GM19238 (cell line): ENCODE data around the gene RTP3.

Experiments
- DNase-seq: peaks from one replicate; pipeline ENCODE4 v3.0.0; 2011; ENCODE audit warnings: low spot score; ENCODE audit not compliant: insufficient read length

RTP3 gene

DNA sequence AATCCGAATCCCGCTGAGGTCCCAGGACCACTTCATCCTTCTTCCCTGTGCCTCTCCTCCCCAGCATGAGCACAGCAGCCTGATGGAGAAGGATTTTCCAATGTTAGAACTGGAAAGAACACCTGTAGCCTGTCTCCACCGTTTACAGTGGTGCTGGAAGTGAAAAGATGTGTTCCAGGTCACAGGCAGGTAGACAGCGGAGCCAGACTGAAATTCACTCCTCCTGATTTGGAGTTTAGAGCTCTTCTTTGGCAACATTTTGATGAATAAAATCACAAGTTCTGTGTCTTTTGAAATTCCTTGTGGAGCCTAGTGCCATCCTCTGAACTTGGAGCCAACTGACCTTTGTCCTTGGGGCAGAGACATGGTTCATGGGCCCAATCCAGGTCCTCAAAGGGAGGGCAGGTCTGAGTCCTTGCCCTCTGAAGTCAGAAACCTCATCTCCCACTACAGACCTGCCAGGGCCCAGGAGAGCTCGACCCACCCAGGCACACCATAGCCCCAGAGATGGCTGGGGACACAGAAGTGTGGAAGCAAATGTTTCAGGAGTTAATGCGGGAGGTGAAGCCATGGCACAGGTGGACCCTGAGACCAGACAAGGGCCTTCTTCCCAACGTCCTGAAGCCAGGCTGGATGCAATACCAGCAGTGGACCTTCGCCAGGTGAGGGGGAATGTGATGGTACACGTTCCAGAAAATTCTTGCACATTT is at the start of gene RTP3:
TSS of gene RTP3 (plus strand) at position 421 of the 710 bp plus-strand sequence. CDS start at position 508, 87 bp downstream.
- DNase-seq = no peak

DNA sequence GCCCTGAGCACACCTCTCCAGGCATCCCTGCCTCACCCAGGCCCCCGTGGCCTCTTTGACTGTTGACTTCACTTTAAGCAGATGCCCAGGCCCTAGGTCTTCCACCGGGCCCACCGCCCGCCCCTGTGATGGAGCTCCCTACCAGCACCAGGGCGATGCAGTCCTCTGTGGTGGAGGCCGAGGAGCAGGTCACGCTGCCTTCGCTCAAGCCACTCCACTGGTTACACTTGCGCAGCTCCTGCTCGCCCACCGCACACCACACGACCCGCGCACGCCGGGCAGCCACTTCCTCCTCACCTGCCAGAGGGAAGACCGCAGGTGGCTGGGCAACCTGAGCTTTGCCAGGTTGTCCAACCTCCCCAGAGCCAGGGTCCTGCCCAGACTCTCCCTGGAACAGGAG is 49.1 kb upstream of the RTP3 start:
- DNase-seq = no peak

DNA sequence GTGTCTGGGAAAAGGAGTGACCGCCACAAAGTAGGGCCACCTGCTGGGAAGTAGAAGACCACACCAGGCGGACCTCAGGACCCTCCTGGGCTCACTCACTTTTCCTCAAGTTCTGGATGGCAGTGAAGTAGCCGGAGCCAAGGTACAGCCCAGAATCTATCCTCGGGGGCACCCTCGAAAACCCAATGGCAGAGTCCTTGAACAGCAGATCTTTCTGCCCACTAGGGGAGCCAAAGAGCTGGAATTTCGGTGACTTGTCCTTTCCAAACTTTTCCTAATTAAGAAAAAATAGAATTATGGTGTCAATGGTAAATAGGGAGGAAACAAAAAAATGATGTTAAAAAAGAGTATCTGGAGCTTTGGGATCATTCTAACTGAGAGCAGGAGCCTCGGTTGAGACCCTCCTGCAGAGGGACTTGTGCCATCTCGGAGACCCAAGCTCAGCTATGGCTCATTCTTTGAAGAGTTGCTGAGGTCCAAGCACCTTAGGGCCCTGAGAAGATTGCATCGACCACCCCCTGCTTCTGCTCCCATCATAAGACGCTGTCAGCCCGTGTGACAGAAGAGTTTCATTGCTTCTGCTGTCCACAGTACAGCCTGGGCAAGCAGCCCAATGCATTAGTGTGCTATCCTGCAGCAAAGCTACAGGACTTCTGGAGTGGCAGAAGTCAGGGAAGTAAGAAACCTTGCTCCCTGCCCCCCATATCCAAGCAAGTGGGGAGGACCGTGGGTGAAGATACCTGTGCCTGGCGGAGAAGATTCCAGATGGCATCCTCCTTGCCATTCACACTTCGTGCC is 47.8 kb upstream of the RTP3 start:
- DNase-seq = no peak

DNA sequence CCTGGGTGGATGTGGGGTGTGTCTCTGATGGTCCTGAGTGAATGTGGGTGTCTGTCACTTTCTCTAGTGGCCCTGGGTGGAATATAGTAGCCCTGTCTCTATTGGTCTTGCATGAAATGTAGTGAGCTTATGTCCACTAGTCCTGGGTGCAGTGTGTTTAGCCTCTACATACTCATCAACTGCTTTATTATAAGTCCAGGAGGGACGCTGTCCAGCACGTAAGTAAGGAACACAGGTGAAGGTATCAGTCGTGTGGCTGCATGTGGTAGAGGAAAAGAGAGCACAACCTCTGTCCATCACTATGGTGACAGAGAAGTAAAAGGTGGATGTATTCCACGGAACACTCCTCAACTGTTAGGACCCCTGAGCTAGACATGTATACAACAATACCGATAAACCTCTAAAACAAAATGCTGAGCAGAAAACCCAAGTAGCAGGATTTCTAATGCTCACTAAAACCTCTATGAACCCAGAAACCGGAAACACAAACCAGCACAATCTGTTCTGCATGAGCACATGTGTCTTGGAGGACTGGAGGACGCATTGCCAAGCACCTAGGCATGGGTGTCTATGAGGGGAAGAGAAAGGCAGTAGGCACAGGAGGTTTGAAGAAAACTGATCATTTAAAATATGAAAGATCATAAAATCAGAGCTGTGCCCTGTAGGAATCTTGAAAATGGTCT is 44.1 kb upstream of the RTP3 start:
- DNase-seq = no peak

DNA sequence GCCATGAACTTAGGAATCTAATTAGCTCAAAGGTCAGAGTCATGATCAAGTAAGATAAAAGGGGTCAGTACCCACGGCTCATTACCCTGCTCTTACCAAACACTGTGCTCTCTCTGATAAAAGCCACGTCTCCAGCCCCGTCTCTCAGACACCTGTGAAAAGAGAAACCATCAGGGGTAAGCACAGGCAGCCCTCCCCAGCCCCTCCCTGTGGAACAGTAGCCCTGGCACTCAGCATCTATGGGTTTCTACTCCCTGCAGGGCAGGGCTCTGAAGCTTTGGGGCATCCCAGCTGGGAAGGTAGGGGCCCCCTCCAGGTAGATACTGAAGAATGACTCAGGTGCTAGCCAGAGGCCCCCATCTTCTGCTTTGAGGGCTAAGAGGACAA is 43.6 kb upstream of the RTP3 start:
- no peak for DNase-seq

DNA sequence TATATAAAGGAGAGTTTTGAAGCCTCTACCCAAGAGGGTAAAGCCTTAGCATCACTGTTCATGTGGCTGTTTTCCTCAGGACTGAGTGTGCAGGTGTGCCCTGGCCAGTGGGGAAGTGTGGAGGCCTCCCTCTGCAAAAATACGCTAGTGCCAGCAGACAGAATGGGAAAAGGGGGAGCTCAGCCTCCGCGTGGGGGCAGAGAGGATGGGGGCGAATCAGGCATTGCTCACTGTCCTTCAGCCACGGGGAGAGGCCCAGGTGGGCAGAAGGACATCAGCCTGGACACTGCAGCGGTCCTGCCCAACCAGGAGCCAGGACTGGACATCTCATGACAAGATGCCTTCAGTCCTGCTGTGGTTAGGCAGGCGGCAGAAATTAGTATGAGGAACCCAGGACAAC is 43.2 kb upstream of the RTP3 start:
- no peak for DNase-seq

DNA sequence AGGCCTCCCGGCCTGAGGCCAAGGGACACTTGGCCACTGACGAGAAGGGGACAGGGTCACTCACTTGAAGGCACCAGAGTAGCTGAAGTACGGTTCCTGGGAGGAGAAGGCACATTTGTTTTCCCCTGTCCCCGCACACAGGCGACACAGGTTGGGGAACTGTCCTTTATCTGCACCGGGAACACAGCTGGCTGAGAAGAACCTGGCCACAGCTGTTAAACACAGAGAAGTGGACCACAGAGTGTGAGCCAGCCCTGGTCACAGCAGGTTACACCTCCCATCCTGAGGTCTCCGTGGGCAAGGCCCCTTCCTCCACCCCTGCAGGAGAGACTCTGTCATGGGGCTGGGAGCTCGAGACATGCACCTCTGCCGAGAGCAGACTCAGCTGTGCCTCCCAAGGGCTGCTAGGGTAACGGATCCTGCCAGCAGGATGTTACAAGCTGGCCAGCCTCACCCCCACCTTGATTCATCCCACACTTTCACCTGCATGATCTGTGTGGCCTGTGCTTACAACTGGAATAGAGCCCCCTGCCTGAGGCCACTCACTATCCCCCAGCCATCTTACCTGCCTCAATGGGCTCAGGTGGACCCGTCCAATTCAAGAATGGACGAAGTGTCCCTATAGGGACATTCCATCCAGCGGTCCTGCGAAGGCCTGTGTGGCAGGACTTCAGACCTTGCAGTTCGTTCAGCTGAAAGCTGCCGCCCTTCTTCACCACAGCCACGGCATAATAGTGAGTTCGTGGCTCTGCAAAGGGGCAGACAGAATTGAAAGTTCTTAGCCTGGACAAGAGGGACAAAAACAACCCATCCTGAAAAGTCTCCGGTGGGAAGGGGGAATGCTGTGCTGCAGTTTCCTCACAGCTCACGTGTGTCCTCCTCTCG is 42.3 kb upstream of the RTP3 start:
- no peak for DNase-seq

DNA sequence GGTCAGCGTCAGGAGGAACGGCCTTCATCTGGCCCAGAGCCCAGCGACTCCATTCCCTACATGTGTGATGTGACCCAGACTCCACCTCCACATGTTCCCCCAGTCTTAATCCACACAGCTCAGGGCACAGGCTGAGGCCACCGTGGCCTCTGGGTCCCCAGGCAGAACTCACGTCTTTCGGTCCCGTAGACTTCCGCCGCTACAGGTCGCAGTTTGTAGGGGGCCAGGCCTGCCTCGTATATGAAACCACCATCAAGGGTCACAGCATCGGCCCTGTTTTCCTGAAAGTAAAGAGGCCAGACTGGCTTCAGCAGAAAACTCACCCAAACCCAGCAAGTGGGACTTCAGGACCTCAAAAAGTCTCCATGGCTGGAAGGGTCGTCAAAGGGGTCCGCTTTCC is 41.7 kb upstream of the RTP3 start:
- DNase-seq = no peak

DNA sequence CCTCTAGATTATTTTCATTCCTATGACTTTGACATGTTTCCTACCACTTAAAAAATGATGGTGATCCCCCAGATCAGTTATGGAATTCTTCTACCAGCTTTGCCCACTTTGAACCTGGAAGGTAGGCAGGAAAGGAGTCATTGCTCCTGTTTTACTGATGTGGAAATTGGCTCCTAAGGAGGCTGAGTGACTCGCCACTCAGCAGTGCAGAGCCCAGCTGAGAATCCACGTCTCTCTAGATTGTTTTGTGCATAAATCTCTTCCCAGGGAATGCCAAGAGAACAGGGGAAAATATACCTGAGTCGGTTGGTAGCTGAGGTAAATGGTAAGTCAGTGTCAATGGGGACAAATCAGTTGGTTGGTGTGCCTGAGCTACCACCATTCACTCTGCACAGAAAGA is 37.7 kb upstream of the RTP3 start:
- no peak for DNase-seq

DNA sequence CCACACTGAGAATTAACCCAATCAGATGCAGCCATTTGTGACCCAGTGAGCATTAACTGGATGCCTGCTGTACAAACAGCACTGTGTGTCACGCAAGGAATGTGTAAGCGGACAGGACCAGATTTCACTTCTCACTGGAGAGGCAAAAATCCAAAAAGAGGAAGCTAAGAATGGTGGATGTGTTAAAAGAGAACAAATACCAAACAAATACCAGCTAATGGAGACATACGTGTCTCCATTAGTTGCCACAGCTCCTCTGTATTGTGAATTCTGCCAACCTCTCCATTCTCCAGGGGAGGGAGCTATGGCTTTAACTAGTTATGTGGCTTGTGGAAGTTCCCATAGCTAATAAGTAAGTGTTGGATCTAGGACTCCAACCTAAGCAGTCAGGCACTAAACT is 35.7 kb upstream of the RTP3 start:
- no peak for DNase-seq

DNA sequence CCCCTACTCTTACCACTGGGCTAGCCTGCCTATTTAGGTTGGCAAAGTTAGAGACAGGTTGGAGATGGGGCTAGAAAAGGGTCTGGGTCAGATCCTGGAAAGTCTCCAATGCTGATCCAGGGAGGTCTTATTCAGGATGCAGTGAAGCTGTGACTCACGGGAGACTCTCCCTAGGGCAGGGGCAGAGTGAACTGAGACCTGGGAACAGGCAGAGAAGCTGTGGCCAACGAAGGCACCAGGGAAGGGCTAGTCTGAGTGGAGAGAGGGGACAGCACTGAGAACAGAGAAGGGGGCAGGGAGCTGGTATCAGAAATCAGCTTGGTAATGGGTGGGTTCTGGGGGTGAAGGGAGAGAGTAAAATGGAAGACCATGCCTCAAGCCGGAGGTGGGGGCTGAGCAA is 35.3 kb upstream of the RTP3 start:
- DNase-seq = no peak

DNA sequence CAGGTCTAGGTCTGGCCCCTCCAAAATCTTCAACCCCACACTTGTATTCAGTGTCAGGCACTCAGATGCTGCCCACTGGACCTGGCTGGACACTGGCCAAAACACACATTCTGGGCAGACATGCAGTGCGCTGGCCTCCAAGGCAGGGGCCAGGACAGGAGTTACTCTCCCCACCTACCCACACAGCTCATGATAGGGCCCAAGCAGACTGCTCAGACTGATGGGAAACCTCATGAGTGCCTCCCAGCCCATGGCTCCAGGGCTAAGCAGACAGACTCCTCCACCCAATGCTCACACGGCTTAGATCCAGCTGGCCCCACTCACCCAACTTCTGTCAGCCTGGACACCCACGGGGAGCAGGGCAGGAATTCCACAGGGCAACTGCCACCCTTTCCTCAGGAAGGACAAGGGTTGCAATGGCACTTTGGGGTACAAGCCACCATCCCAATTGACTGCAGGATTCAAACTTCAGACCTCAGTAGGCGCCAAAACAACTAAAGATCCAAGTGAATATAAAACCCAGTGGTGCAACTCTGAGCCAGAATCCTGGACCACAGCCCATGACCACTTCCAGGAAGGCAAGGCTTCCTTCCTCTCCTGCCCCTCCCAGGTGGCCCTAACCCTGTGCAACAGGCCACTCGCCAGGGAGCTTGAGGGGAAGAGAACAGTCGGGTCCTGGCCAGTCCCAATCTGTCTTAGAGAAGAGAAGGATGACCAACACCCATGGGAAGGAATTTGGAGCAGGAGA is 34.5 kb upstream of the RTP3 start:
- no peak for DNase-seq

DNA sequence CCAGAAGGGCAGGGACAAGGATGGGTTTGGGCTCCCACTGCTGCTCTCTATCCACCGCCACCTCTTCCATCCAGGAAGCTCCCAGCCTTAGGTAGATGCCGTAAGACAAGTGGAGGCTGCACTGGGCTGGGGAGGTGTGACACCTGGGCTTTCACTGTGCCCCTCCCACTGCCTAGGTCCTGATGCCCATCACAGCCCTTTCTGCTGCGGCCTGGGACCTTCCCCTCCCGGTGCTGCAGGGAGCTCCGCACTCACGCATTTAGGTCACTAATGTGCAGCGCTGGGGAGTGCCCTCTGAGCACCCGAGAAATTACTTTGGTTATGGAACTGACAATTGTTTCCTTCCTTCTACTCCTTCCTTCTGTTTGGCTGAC is 33.9 kb upstream of the RTP3 start:
- DNase-seq = no peak

DNA sequence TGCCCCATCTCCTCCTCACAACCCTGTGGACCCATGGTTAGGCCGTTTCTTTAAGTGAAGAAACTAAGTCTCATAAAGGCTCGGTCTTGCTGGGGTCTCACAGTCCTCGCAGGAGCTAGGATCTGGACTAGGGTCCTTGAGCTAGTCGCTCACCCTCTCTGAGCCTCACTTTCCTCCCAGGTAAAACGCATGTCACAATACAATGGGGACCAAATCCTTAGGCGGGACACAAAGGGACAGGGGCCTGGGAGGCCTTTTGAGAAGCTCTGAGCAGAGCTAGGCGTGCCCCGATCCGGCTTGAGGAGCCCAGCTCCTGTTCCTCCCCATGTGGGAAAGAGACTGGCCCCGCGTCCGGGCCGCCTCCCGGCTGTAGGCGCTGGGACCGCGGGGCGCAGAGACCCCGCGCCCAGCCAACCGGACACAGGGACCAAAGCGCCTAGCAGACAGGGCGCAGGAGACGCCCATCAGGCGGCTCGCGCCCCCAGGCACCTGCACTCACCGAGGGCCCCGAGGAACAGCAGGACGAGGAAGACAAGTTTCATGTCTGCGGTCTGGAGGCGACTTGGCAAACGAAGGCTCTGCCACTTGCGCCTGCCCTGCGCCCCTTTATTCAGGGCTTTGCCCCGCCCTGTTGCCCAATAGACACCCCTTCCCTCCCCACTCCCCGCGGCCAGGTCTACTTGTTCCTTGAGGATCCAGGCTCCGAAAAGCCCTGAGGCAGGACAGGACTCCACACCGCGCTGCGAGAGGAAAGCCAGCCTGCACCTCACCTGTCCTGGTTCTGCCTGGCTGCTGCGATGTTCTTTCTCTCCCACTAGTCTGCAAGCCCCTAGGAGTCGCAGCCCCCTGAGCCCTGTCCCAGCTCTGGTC is 33.2 kb upstream of the RTP3 start, which contains the start of gene LTF:
TSS of gene LTF (minus strand) at position 580 of the 870 bp plus-strand sequence. CDS start at position 542, 38 bp downstream.
- no peak for DNase-seq

DNA sequence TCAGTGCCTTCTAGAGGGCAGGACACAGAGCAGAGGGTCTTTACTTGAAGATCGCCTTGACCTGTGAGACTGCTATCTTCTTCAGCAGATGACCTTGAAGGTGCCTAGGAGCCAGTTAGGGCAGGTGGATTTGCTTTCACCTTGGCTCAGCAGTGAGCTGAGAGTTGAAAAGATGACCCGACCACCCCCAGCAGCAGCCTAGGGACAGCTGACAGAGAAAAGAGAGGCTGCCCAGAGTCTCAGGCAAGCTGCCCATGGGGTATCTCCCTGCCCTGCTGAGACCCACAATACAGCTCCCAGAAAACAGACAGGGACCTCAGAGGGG is 32.6 kb upstream of the RTP3 start:
- no peak for DNase-seq

DNA sequence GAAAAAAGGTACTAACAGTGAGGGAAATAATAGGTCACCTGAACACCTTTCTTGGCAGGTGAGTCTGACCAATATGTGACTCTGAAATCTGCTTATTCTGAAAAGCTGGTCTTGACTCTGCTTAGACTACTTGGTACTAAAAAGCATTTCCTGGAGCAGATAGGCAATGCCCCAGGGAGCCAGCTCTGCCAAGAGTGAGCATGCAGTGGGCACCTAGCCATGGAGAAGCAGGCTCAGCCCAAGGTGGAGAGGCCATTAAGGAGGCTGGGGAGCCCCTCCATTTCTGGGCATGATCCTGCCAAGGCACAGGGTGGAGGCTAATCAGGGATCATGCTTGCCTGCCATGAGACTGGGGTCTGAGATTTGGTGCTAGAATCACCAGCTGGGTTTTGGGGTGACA is 31.5 kb upstream of the RTP3 start:
- DNase-seq = no peak

DNA sequence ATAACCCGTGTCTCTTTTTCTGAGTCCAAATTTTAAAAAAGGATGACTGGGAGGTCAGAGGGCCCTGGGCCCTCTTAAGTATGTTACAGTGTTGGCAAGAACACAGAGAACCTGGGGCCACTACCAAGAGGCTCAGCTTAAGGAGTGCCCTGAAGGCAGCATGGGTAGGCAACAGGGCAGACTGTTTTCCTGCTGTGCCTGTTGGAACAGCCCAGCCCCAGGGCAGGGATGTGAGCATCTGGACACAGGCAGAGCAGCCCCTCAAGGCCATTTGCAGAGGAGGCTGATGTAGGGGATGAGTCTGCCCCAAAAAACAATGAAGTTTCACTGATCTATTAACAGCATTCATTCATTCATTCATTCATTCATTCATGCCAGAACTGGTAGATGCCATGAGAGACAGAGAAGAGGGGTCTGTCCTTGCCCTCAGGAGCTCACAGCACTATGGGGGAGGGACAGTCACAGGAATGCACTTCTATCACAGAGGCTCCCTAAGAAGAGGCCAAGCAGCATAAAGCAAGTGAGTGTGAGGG is 30.8 kb upstream of the RTP3 start:
- DNase-seq = no peak

DNA sequence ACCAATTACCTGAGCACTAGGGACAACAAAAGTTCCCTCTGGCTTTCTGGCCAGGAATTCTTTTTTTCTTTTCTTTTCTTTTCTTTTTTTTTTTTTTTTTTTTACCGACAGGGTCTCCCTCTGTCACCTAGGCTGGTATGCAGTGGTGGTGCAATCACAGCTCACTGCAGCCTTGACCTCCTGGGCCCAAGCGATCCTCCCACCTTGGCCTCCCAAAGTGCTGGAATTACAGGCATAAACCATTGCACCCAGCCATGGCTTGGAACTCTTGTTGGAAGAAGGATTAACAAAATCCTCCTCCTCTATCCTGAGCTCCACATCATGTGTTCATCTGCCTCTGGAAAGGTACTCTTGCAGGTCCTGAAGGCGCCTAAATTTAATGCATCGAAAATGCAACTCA is 30.2 kb upstream of the RTP3 start:
- DNase-seq = no peak

DNA sequence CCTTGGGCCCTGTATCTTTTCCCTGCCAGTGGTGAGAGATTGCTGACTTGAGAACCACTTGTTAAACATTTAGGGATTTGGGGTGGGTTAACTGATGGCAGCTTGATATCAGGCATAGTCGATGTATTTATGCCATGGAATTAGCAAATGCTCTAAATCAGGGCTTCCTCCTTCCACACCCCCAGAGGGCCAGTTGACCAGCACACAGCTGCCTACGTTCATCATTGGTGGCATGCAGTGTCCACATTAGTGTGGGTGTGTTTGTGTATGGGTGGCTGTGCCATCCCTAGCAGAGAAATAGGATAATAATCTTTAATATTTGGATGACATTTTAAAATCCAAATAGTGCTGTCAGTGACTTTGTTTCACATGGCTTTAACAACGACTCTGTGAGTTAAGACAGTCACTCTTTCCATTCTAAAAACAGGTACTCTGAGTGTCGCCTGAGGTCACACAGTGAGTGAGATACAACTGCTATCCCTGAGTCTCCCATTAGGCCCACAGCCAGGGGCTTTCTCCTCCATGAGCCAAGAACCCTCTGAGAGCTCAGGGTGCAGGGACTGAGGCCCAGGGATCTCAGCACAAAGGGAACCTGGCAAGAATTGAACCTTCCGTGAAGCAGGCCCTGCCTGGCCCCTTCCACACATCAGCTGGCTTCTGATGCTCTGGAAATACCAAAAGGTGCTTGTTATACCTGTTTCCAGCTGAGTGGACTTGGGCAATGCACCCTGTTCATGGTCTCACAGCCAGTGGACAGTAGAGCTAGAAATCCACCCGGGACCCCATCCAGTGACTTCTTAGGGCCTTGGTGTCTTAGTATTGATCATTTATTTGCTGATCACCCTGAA is 28.8 kb upstream of the RTP3 start:
- no peak for DNase-seq
